ENCODE measurements around the gene CD9. TPM values are rescaled to one million over a fixed set of nuclear protein-coding genes. Genes with fewer than 3 reads are reported as not detected.

CD9 gene
- total and polyA plus RNA-seq, 2 of the 8 experiments (the other 6 are each of a cell fraction or from before 2014, with no cell fraction given), result 168 to 319 TPM

DNA sequence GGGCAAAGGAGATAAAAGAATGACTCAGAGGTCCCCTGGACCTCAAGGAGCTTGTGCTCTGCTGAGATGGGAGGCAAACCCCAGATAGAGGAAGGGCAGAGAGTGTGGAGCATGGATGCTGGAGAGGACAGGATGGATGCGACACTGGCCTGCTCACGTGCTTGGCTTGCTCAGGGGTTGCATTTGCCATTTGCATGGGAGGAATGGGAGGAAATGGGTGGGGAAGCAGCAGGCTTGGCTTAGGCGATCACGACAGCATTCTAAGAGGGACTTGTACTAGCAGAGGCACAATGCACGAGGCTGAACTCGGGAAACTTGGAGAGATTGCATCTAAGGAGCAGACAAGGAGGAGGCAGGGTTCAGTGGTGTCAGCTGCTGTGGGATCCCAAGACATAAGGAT is 19.8 kb downstream of the CD9 start (continued):
- TF ChIP-seq BRCA1 (IDR thresholded peaks at IDR 0.05; ENCODE audit: low read depth, low read length), result no peak
- TF ChIP-seq, protein P1, sequence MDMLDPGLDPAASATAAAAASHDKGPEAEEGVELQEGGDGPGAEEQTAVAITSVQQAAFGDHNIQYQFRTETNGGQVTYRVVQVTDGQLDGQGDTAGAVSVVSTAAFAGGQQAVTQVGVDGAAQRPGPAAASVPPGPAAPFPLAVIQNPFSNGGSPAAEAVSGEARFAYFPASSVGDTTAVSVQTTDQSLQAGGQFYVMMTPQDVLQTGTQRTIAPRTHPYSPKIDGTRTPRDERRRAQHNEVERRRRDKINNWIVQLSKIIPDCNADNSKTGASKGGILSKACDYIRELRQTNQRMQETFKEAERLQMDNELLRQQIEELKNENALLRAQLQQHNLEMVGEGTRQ (IDR thresholded peaks at IDR 0.05; ENCODE audit: low read length), result no peak
- no peak for TF ChIP-seq RNF2 (IDR thresholded peaks at IDR 0.05; ENCODE audit: borderline replicate concordance, low read depth, low read length, missing control alignments, poor library complexity, severe bottlenecking)

All from H1 (cell line).